HUES6 (cell line): ENCODE results near the gene HHEX.

Experiments
- H3K27ac ChIP-seq: 2 replicates; pipeline ENCODE4 v1.7.0; 2013; ENCODE audit warnings: low read depth, mild to moderate bottlenecking, low read length, inconsistent platforms
- H3K27me3 ChIP-seq: 2 replicates; pipeline ENCODE4 v1.6.1; 2013; ENCODE audit warnings: low read length; ENCODE audit not compliant: control insufficient read depth, insufficient read depth
- H3K36me3 ChIP-seq: 2 replicates; pipeline ENCODE4 v1.6.1; 2013; ENCODE audit warnings: low read length; ENCODE audit not compliant: control insufficient read depth, insufficient read depth
- H3K4me1 ChIP-seq: 2 replicates; pipeline ENCODE4 v1.6.1; 2013; ENCODE audit warnings: low read length; ENCODE audit not compliant: control insufficient read depth, insufficient read depth
- H3K4me3 ChIP-seq: 2 replicates; pipeline ENCODE4 v1.5.1; 2013; ENCODE audit warnings: low read depth, low read length
- H3K9ac ChIP-seq: one replicate; pipeline ENCODE4 v1.6.1; 2013; ENCODE audit warnings: mild to moderate bottlenecking, low read length
- H3K9me3 ChIP-seq: 2 replicates; pipeline ENCODE4 v1.6.1; 2013; ENCODE audit warnings: low read depth, low read length; ENCODE audit not compliant: control insufficient read depth, insufficient read depth

The HHEX gene

DNA sequence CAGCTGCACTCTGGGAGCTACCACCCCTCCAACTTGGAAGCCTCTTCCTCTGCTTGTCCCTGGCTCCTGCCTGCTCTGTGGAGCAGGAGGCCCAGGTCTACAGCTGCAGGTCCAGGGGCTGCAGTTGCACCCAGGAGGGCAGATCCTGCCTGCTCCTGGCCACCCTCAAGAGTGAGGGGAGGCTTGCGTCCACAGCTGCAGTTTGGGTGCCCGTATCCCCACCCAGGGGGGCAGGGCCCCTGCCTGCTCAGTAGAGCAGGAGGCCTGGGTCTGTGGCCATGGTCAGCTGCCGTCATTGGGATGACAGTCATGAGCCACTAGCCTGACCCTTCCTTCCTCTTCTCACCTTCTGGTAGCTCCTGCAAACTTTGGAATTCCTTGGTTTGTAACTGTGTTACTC is 25.1 kb downstream of the HHEX start:
- H3K4me1 ChIP-seq = no peaks in the 10 kb centered on the region
- no peaks in the 10 kb centered on the region for H3K36me3 ChIP-seq
- H3K27me3 ChIP-seq = no peaks in the 10 kb centered on the region
- H3K9me3 ChIP-seq = peaks cover 14% of the 10 kb centered on the region
- H3K4me3 ChIP-seq = no peak overlapping the region
- no peak overlapping the region for H3K9ac ChIP-seq
- H3K27ac ChIP-seq = no peak overlapping the region

DNA sequence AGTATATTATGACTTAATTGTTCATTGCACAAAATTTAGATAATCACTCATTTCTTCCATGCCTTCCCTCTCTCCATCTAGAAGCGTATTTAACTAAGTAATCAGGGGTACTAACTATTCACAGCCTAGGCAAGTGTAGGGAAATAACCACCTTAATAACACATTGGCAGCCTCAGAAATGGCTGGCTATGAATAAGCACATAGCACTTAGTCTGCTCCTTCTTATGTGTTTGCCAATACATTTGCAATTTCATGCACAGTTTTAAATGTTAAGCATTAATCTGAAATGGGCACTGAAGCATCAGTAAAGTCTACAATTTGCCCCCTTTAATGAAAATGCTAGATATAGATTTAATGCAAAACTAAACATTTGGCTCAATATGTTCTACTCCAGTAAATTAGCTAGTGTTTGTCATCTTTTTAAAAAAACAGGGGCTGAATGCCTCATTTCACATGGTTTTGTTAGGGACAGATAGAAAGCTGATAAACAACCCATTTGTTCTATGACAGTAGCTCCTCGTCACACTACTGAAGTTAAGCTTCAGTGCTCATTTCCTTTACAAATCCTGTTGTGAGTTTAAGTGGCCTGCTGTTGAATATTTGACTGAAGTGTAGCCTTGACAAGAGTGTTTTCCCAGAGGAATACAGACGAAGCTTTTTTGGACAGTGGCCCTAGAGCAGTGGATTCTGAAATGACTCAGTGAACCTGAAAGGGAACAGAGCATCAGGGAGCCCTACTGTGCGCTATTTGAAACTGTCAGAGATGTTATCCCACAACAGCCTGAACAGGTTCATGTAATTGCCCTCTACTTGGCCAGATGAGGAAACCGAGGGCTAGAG is 30.5 kb downstream of the HHEX start:
- Histone ChIP-seq H3K4me1 (no peaks in the 10 kb centered on the region), H3K27me3 (no peaks in the 10 kb centered on the region), H3K9me3 (no peaks in the 10 kb centered on the region), H3K27ac (no peak overlapping the region), H3K36me3 (no peaks in the 10 kb centered on the region), H3K9ac (no peak overlapping the region), H3K4me3 (no peak overlapping the region)

- Histone ChIP-seq H3K9ac (no peak overlapping the region), H3K27ac (no peak overlapping the region)
Observed at GRCh38 chr10:92720831-92721165, 31.0 kb downstream of the HHEX start.

GRCh38 chr10:92722349-92722748 is 32.6 kb downstream of the HHEX start:
- H3K27me3 ChIP-seq = no peaks in the 10 kb centered on the region
- no peaks in the 10 kb centered on the region for H3K36me3 ChIP-seq
- H3K9ac ChIP-seq = no peak overlapping the region
- no peaks in the 10 kb centered on the region for H3K9me3 ChIP-seq
- H3K4me3 ChIP-seq = no peak overlapping the region
- no peak overlapping the region for H3K27ac ChIP-seq
- H3K4me1 ChIP-seq = peaks cover 9% of the 10 kb centered on the region

More at GRCh38 chr10:92720831-92721165, 31.0 kb downstream of the HHEX start:
- Histone ChIP-seq H3K27me3 (no peaks in the 10 kb centered on the region), H3K36me3 (no peaks in the 10 kb centered on the region), H3K9me3 (no peaks in the 10 kb centered on the region), H3K4me1 (no peaks in the 10 kb centered on the region), H3K4me3 (no peak overlapping the region)

- Histone ChIP-seq H3K36me3 (no peaks in the 10 kb centered on the region), H3K27me3 (no peaks in the 10 kb centered on the region), H3K27ac (no peak overlapping the region), H3K4me3 (no peak overlapping the region), H3K9ac (no peak overlapping the region), H3K9me3 (no peaks in the 10 kb centered on the region), H3K4me1 (peaks cover 12% of the 10 kb centered on the region)
Observed at GRCh38 chr10:92727141-92727540, 37.4 kb downstream of the HHEX start.

- no peaks in the 10 kb centered on the region for H3K9me3 ChIP-seq
- H3K4me1 ChIP-seq = peaks cover 12% of the 10 kb centered on the region
- H3K27ac ChIP-seq = no peak overlapping the region
- H3K4me3 ChIP-seq = no peak overlapping the region
- H3K36me3 ChIP-seq = no peaks in the 10 kb centered on the region
- H3K27me3 ChIP-seq = no peaks in the 10 kb centered on the region
- no peak overlapping the region for H3K9ac ChIP-seq
Observed at GRCh38 chr10:92727550-92727949, 37.8 kb downstream of the HHEX start.

DNA sequence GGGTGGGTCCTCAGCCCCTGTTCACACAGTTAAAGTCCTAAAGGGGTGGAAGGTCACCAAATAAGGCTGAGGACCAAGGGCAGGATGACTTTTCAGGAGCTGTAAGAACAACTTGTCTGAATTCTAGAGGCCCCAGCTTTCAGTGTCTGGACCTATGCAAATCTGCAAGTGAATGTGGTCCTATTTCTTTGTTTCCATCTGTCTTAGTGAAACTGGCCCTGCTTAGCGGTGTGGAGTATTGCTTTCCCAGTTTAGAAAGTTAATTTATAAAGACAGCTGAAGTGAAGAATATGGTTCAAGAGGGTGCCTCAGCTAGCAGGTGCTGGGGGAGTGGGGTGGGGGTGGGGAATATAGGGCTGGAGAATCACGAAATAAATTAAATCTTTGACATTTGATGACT is 40.1 kb downstream of the HHEX start:
- no peak overlapping the region for H3K27ac ChIP-seq
- no peak overlapping the region for H3K9ac ChIP-seq

DNA sequence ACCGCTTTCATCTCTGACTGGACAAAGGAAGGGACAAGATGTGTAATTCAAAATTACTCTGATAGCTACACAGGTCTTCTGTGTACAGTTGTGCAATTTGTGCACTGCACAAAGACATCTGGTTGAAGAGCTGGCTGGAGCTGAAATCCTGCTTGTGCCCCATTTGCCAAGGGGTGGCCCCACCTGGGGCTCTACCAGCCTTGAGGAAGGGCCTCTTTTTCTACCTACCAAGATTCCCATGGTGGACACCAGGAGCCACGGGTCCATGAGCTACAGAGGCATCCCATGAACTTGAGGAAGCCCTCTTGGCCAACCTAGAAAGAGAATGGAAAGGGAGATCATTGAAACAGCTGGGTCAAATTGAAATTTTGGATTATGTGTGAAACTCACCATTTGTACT is 43.2 kb downstream of the HHEX start:
- H3K4me1 ChIP-seq = no peaks in the 10 kb centered on the region
- H3K9me3 ChIP-seq = no peaks in the 10 kb centered on the region
- H3K4me3 ChIP-seq = no peak overlapping the region
- H3K27ac ChIP-seq = no peak overlapping the region
- H3K36me3 ChIP-seq = no peaks in the 10 kb centered on the region
- H3K9ac ChIP-seq = no peak overlapping the region
- H3K27me3 ChIP-seq = no peaks in the 10 kb centered on the region

More for the DNA sequence above, 40.1 kb downstream of the HHEX start:
- Histone ChIP-seq H3K9me3 (no peaks in the 10 kb centered on the region), H3K36me3 (no peaks in the 10 kb centered on the region), H3K4me3 (no peak overlapping the region), H3K4me1 (peaks cover 12% of the 10 kb centered on the region), H3K27me3 (no peaks in the 10 kb centered on the region)

DNA sequence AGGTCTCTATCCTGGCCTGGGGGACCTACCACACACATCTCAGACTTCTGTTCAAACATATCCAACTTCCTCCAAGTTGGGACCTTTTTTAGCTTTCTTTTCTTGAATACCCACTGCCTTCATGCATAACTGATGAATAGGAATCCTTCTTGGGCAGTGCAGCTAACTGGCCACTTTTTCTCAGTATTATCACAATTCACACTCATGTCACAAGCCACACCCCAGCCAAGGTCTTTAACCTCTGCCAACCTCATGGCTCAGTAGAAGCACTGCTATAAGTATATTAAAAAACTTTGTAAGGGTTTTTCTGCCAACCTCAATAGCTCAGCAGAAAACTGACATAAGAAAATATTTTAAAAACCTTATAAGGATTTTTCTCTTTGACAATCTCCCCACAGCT is 44.5 kb downstream of the HHEX start:
- Histone ChIP-seq H3K36me3 (no peaks in the 10 kb centered on the region), H3K4me3 (no peak overlapping the region), H3K27ac (no peak overlapping the region), H3K27me3 (no peaks in the 10 kb centered on the region), H3K9ac (no peak overlapping the region), H3K4me1 (no peaks in the 10 kb centered on the region), H3K9me3 (no peaks in the 10 kb centered on the region)

GRCh38 chr10:92735938-92736337 is 46.2 kb downstream of the HHEX start:
- no peaks in the 10 kb centered on the region for H3K27me3 ChIP-seq
- H3K36me3 ChIP-seq = no peaks in the 10 kb centered on the region
- no peak overlapping the region for H3K4me3 ChIP-seq
- no peak overlapping the region for H3K9ac ChIP-seq
- no peaks in the 10 kb centered on the region for H3K9me3 ChIP-seq
- H3K27ac ChIP-seq = no peak overlapping the region
- no peaks in the 10 kb centered on the region for H3K4me1 ChIP-seq

DNA sequence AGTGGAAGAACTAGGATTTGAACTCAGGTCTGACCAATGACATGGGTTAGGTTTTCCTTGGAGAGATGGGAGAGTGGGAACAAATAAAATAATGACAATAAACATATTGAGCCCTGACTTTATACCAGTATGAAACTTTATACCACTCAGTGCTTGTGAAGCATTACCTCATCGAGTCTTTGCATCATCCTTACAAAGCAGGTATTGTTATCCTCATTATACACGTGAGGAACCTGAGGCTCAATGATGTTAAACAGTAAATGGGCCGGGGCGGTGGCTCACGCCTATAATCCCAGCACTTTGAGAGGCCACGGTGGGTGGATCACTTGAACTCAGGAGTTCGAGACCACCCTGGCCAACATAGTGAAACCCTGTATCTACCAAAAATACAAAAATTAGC is 47.7 kb downstream of the HHEX start:
- Histone ChIP-seq H3K27me3 (no peaks in the 10 kb centered on the region), H3K27ac (no peak overlapping the region), H3K9me3 (no peaks in the 10 kb centered on the region), H3K4me1 (no peaks in the 10 kb centered on the region), H3K9ac (no peak overlapping the region), H3K4me3 (no peak overlapping the region), H3K36me3 (no peaks in the 10 kb centered on the region)
